HTERT RPE-1 (cell line): ENCODE data around the gene NTRK2.

ENCODE experiments used
- in situ Hi-C: fragments of 300-500 bp; cut with MboI; formaldehyde crosslinking; loops from 4 replicates; pipeline ENCODE4 v1.14.3; 2020; ENCODE audit warnings: low sequenced_read_pairs

NTRK2 gene

GRCh38 chr9:85004818-85005413 is 335.4 kb downstream of the NTRK2 start:
- in situ Hi-C loops = no loop called here

DNA sequence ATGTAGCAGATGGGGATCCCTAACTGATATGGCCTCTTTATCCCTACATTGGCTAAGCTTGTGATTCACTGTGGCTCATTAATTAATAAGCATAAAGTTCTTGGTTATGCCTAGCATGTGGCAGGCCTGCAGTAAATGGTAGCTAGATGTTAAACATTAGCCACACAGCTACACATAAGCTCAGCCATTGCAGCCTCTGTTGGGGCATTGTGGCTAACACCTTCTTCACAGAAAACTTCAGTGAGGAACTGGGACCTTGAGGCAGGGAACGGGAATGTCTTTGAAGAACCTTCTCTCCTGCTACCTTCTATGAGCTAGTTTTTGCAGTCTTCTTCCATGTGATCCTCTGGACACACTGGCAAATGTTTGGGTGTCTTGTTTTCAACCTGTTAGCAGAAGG is 338.2 kb downstream of the NTRK2 start:
- in situ Hi-C loops = no loop called here

GRCh38 chr9:85008215-85008614 is 338.7 kb downstream of the NTRK2 start:
- in situ Hi-C loops = no loop called here

DNA sequence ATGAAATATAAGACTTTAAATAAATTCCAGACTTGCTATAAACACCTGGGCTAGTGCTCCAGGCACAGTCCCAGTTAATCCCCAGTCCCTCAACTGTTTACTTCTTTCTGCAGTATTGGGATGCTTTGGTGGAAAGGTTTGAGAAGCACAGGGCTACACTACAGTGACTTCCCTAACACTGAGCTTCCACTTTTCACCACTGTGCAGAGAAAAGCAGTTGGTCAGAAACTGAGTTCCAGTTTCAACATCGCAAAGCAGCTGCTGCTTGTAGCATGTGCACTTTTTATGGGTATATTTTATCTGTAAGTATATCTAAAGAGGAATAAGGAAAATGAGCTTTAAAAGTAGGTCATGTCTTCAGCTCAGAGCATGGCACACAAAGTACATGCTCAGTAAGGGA is 339.7 kb downstream of the NTRK2 start:
- in situ Hi-C loops = no loop called here

DNA sequence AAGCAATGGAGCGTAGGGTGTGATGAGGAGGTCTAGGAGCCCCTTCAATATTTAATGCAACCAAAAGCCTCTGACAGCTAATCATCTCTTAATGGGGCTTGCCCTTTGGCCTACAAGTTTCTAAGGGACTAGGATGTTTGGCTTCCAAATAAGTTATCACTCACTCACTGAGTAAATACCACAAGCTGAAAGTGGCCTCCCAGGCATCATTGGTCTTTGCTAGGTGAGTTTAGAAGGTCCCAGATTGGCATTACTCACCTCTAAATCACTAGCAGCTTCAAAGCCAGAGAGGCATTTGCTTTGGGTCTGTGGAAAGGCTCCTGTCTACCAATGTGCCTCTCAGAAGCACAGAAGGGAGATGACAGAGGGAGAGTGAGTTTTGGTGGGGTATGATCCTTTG is 344.2 kb downstream of the NTRK2 start:
- in situ Hi-C loops = no loop called here

DNA sequence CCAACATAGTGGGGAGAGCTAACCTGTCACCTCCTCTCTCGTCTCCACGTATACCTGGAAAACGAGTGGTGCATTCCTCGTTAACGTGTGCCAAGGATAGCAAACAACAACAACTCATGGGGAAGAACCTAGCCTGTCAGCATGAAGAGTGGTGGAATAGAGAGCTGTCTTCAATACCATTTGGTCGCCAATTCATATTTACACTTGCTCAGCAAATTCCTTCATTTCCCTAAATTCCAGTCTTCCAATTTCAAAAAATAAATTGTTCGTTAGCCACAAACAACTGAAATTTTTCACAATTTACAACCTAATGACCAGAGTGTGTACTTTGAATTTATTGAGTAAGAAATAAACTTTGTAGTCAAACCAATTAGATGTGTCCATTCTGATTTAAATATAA is 344.8 kb downstream of the NTRK2 start:
- in situ Hi-C loops = no loop called here

DNA sequence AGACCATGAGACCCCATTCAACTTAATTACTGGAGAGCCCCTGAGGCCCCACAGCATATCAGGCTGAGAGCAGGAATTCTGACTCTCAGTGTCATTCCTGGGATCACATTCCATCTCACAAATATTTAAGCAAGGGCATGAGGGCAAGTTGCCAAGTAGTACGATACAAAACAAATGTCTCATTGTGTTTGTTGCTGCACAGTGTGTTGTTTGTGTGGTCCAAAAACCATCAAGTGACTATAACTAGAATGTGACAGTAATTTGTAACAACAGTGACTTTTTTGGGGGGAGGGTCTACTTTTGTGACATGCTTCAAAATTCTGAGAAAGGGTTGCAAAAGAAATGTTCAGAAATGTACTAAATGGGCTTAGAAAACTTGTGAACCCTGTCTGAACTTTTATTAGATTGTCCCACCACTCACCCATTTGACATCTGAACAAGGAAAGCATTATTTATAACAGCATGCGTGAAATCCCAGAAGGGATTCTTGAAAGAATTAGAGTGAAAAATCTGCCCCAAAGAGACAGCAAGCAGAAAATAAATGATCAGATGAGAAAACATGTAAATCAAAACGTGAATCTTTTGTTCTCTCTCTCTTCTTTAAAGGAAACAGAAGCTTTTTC is 347.0 kb downstream of the NTRK2 start:
- in situ Hi-C loops = no loop called here

GRCh38 chr9:85020791-85021190 is 351.3 kb downstream of the NTRK2 start:
- in situ Hi-C loops = no loop called here

- in situ Hi-C loops = no loop called here
Measured at GRCh38 chr9:85021686-85022085, 352.2 kb downstream of the NTRK2 start.

GRCh38 chr9:85024374-85024773 is 354.8 kb downstream of the NTRK2 start:
- in situ Hi-C loops = no loop called here

DNA sequence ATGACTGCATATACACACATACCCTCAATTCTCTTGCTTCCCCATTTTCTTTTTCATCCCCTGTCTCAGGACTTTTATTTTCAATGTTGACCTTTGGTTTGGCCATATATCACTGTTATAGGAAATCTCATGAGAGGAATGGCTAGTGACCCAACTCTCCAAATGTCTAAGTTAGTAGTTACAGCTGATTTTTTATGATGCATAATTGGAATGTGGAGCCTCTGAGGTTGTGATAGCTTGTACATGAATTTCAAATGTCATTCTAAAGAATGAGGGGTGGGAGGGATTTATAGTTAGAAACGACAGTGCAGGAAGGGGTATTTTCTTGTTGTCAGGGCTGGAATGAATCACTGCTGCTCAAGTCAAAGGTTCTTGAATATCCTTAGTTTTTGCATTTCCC is 356.1 kb downstream of the NTRK2 start:
- in situ Hi-C loops = no loop called here

- in situ Hi-C loops = no loop called here
Measured at GRCh38 chr9:85027870-85028269, 358.3 kb downstream of the NTRK2 start.

GRCh38 chr9:85030316-85030715 is 360.8 kb downstream of the NTRK2 start:
- in situ Hi-C loops = no loop called here

- in situ Hi-C loops = no loop called here
Measured at GRCh38 chr9:85036496-85036895, 367.0 kb downstream of the NTRK2 start.

DNA sequence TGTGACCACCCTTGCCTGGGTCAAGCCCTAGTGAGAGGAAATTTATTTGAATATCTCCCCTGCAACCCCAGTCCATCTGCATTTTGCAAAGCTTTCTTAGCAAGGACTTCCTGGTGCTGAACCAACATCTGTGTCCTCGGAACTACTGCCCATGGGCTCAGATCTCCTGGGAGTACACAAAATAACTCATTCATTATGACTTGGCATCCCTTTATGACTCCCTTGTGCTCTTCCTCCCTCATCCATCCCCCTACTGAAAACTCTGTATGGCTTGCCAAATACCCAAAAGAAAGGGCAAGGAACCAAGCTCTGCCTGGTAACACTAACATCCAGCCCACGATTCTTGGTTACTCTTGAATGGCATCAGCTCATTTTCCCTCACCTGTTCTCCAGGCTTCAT is 368.5 kb downstream of the NTRK2 start:
- in situ Hi-C loops = no loop called here

DNA sequence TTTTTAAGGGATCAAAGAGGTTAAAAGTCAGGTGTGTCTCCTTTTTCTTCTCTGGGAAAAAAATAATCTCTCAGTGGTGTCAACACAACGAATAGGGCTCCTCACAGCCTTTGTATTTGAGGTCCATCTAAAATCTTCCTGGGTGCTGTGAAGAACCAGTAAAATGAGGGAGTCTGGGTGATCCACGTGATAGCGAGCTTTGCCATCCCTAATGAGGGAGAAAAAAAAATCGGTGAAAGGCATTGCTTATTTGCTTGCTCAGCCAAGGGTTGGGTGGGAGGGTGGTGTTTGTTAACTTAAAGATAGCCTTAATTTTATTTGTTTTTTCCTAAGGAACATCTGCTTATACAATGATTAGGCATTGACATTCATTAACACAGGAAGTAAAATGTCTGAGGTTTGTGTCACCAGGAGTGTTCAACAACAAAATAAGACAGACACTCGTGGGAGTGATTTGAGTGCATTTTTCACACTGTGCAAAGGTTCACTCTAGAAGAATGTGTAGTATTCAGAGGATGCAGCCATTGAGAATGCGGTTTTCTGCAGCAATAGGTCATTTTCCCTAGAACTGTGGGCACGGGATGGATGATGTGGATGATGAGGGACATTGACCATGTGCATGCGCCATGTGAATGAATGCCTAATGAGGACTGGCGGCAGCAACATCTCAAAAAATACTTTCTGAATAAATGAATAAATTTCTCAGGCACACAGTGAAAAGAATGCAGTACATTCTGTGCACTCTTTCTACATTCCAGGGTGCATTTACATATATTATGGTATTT is 369.5 kb downstream of the NTRK2 start:
- in situ Hi-C loops = no loop called here

DNA sequence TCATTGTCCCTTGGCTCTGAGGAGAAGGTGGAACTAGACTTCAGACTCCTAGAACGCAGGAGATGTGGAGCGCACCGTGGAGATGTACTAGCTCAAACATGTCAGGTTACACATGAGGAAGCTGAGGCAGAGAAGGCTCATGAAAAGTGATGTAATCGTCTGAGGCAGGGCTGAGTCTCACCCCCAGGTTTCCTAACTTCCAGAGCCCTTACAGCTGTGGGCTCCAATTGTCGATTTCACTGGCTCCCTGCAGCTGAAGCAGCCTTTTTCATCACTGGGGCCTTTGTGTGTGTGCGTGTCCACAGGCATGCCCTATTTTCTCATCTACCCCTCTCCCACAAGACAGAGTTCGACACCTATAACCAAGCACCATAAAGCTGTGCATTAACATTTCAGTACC is 370.6 kb downstream of the NTRK2 start:
- in situ Hi-C loops = no loop called here

GRCh38 chr9:85040821-85041465 is 371.4 kb downstream of the NTRK2 start:
- in situ Hi-C loops = no loop called here

- in situ Hi-C loops = no loop called here
Measured at GRCh38 chr9:85041466-85042137, 372.1 kb downstream of the NTRK2 start.

DNA sequence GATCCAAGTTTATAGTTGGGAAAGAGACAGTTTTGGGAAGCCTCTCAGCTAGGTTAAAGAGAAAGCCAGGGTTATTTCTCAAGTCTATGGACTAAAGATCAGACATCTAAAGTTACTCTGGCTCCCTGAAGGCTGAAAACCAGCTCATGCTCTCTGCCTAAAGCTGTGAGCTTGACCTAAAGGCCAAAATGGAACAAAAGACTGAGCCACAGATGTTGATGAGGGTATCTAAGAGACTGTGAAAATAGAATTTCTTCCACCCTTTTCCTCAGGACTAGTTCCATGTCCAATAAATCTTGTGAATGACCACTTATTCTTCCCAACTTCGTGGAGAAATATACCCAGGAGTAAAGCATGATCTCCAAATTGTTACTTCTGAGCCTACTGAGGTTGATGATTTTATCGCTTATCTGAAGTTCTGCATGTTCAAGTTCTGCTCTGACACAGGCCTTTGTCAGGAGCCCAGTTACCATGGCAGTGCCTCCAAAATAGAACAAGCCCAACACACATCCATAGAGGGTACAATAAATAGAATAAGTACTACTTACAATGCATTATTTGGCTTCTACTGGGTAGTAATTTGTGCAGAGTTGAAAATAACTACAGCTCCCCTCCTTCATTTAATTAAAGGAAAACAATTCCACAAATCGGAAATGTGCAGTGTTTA is 373.6 kb downstream of the NTRK2 start:
- in situ Hi-C loops = no loop called here

DNA sequence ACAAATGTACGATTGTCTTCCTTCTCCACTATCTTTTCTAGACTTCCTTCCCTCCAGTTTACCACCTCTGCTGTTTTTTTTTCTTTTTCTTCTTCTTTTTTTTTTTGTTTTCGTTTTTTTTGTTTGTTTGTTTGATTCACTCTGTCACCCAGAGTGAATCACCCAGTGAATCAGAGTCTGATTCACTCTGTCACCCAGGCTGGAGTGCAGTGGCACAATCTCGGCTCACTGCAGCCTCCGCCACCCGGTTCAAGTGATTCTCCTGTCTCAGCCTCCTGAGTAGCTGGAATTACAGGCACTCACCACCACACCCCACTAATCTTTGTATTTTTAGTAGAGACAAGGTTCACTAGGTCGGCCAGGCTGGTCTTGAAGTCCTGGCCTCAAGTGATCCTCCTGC is 375.7 kb downstream of the NTRK2 start:
- in situ Hi-C loops = no loop called here
